Peyer's patch (tissue), 4 donors: ENCODE results near the gene TMEM163.

Experiments used
- CTCF ChIP-seq, 6 experiments: fragments of 450-650 bp in 4 of 6; fragments of 200-600 bp in 2 of 6; sonication (generic) in 1 of 6; IDR thresholded peaks; one replicate each; pipeline ENCODE4 v1.5.1; 2017 to 2019; ENCODE audit warnings: antibody characterized with exemption in 6 of 6, mild to moderate bottlenecking in 3 of 6, moderate library complexity in 1 of 6
- POLR2A ChIP-seq, 2 donors: fragments of 450-650 bp; IDR thresholded peaks; one replicate each; pipeline ENCODE4 v1.5.1; 2017; ENCODE audit warnings: antibody characterized with exemption in 2 of 2, mild to moderate bottlenecking in 2 of 2, moderate library complexity in 2 of 2

GRCh38 chr2:134537702-134538101 is 181.1 kb downstream of the TMEM163 start:
- TF ChIP-seq CTCF (IDR thresholded peaks at IDR 0.05) (no peak), POLR2A (IDR thresholded peaks at IDR 0.05) (no peak)
